Measurements from ENCODE around the gene ENPP5.
"Not testable (repeated sequence)": the region's sequence is repeated elsewhere in the genome, so short reads cannot be mapped to it uniquely, and the experiment has no call there.

ENPP5 gene

GRCh38 chr6:46172176-46172575, 1.4 kb upstream of the ENPP5 start:
- peaks cover 3% of the 10 kb centered on the region; the same call in 1 of the 2 replicates for H3K27me3 ChIP-seq
- H3K4me1 ChIP-seq, result no peaks in the 10 kb centered on the region
- no peak for TF ChIP-seq CTCF (IDR thresholded peaks at IDR 0.05; ENCODE audit: low read depth, low read length)
- no peak for DNase-seq
- H3K9me3 ChIP-seq, result no peaks in the 10 kb centered on the region
- H3K36me3 ChIP-seq, result no peaks in the 10 kb centered on the region
- H3K4me3 ChIP-seq (ENCODE audit: low read depth, low read length), result no peak overlapping the region

GRCh38 chr6:46160102-46160501, 10.7 kb downstream of the ENPP5 start:
- H3K9me3 ChIP-seq, result no peaks in the 10 kb centered on the region; the same call in 1 of the 2 replicates
- H3K36me3 ChIP-seq, result no peaks in the 10 kb centered on the region
- H3K4me3 ChIP-seq (ENCODE audit: low read depth, low read length), result no peak overlapping the region
- DNase-seq, result no peak
- TF ChIP-seq CTCF (IDR thresholded peaks at IDR 0.05; ENCODE audit: low read depth, low read length), result no peak
- no peaks in the 10 kb centered on the region for H3K27me3 ChIP-seq
- H3K4me1 ChIP-seq, result no peaks in the 10 kb centered on the region

DNA sequence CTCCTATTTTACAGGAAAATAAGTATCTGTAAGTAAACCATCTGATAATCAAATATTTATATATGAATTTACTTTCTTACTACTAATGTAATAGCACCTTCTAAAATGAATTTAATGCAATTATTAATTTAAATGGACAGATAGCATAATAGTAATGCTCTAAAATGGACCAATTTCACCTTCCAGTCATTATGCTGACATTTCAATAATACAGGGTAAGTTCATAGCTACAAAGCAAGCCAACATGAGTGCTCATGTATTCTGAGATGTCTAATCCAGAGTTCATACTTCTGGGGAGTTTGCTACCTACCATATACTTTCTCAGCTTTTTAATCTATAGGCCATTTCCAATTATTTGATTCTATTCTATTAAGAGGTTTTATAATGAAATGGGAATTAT, 11.6 kb downstream of the ENPP5 start:
- Histone ChIP-seq H3K36me3 (no peaks in the 10 kb centered on the region), H3K9me3 (no peaks in the 10 kb centered on the region; the same call in 1 of the 2 replicates), H3K4me1 (no peaks in the 10 kb centered on the region), H3K4me3 (ENCODE audit: low read depth, low read length) (no peak overlapping the region), H3K27me3 (no peaks in the 10 kb centered on the region)
- no peak for DNase-seq
- TF ChIP-seq CTCF (IDR thresholded peaks at IDR 0.05; ENCODE audit: low read depth, low read length), result no peak

GRCh38 chr6:46156701-46157100, 14.1 kb downstream of the ENPP5 start:
- Histone ChIP-seq H3K4me3 (ENCODE audit: low read depth, low read length) (no peak overlapping the region), H3K27me3 (no peaks in the 10 kb centered on the region), H3K36me3 (no peaks in the 10 kb centered on the region), H3K9me3 (no peaks in the 10 kb centered on the region; the same call in 1 of the 2 replicates), H3K4me1 (no peaks in the 10 kb centered on the region)
- TF ChIP-seq CTCF (IDR thresholded peaks at IDR 0.05; ENCODE audit: low read depth, low read length), result no peak
- no peak for DNase-seq

GRCh38 chr6:46149066-46149465, 21.7 kb downstream of the ENPP5 start:
- H3K4me3 ChIP-seq (ENCODE audit: low read depth, low read length); DNase-seq; H3K9me3 ChIP-seq; H3K4me1 ChIP-seq; H3K27me3 ChIP-seq; H3K36me3 ChIP-seq: not testable (repeated sequence)

DNA sequence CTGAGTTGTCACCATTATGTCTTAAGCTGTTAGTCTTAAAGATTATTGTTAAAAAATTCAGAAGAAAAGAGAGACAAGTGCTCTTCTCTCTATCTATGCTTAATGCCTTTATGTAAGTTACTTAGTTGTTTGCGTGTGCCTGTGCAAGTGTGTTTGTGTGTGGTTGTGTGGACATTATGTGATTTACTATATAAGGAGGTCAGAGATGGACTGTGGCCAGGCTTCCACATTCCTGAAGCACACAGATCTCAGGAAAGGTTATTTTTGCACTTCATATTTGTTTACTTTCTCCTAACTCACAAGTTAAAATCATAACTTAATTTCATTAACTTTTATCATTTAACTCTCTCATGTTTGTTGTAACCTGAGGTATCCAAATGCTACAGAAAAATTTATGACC, 26.5 kb downstream of the ENPP5 start:
- no peaks in the 10 kb centered on the region for H3K36me3 ChIP-seq
- H3K4me3 ChIP-seq (ENCODE audit: low read depth, low read length), result no peak overlapping the region
- H3K27me3 ChIP-seq, result no peaks in the 10 kb centered on the region
- DNase-seq, result no peak
- TF ChIP-seq CTCF (IDR thresholded peaks at IDR 0.05; ENCODE audit: low read depth, low read length), result no peak
- no peaks in the 10 kb centered on the region for H3K9me3 ChIP-seq
- no peaks in the 10 kb centered on the region for H3K4me1 ChIP-seq

GRCh38 chr6:46138281-46138680, 32.5 kb downstream of the ENPP5 start:
- H3K9me3 ChIP-seq, result no peaks in the 10 kb centered on the region
- H3K4me1 ChIP-seq, result no peaks in the 10 kb centered on the region
- no peak overlapping the region for H3K4me3 ChIP-seq (ENCODE audit: low read depth, low read length)
- no peaks in the 10 kb centered on the region for H3K27me3 ChIP-seq
- no peak for DNase-seq
- H3K36me3 ChIP-seq, result no peaks in the 10 kb centered on the region
- no peak for TF ChIP-seq CTCF (IDR thresholded peaks at IDR 0.05; ENCODE audit: low read depth, low read length)
